ENCODE data around the gene TTC39A.

Gene TTC39A

DNA sequence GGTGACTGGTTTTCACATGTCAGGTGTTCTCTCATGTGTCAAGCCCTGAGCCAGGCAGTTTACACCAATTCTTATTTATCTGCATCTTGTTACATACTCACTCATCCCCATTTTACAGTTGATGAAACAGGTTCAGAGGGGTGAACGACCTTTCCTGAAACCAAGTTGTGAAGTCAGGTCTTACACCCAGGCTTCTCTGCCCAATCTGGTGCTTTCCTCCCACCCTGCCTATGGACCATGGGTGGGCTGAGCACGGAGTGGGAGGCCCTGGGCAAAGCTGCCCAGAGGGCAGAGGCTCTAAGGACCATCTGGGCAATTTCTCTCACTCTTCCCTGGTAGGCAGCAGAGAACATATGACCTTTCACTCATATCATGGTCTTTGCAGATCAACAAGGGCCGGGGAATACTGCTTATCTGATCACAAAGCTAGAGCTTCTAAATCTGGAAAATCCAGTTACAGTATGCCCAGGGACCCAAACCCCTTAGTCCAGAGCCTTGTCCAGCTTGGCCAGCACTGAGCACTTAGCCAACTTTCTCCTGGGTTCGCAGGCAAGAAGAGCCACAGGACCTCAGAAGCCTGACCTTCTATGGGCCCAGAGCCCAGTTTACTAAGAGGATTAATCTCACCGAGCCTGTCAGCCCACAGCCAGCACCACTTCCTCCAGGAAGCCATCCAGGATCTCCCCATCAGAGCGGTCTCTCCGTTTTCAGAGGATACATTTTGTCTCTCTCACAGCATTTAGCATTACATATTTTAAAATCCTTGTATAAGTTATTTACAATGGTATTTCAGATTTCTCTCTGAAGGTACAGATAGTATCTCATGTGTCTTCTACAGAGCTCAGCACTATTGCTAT lies 16.0 kb upstream of the TTC39A start:
- peaks cover 43% of the 10 kb centered on the region for H3K27me3 Mint-ChIP-seq
- no peak overlapping the region for H3K4me3 Mint-ChIP-seq
- peaks cover 6% of the 10 kb centered on the region for H3K36me3 Mint-ChIP-seq (ENCODE audit: insufficient read depth)
- H3K4me1 Mint-ChIP-seq, result no peaks in the 10 kb centered on the region
- DNase-seq (ENCODE audit: low spot score in 2 of 2) (no peak), ATAC-seq (replicated peaks; ENCODE audit: extremely low read depth, poor library complexity, severe bottlenecking) (no peak)
- no peaks in the 10 kb centered on the region for H3K9me3 Mint-ChIP-seq
- H3K27ac Mint-ChIP-seq (ENCODE audit: low read depth), result no peak overlapping the region

DNA sequence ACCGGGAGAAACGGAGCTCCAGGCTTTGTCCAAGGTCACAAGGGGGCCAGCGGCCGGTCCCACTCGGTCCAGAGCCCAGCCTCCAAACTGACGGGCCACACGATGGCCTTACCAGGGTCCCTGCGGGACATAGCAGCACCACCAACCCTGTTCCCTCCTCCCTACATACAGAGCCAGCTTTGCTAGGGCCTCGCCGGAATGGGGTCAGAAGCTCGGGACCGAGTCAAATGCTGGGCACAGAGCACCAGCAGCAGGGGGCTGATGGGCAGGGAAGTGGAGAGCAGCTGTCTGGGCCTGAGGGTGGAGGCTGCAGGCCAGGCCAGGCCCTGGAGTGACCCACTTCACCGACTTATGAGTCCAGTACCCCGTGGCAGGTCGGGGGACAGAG lies 14.9 kb upstream of the TTC39A start:
- H3K9me3 Mint-ChIP-seq, result no peaks in the 10 kb centered on the region
- H3K36me3 Mint-ChIP-seq (ENCODE audit: insufficient read depth), result peaks cover 6% of the 10 kb centered on the region
- H3K27me3 Mint-ChIP-seq, result peaks cover 43% of the 10 kb centered on the region
- ATAC-seq (replicated peaks; ENCODE audit: extremely low read depth, poor library complexity, severe bottlenecking) (no peak), DNase-seq (ENCODE audit: low spot score in 2 of 2) (no peak)
- H3K4me3 Mint-ChIP-seq, result no peak overlapping the region
- no peak overlapping the region for H3K27ac Mint-ChIP-seq (ENCODE audit: low read depth)
- H3K4me1 Mint-ChIP-seq, result no peaks in the 10 kb centered on the region

DNA sequence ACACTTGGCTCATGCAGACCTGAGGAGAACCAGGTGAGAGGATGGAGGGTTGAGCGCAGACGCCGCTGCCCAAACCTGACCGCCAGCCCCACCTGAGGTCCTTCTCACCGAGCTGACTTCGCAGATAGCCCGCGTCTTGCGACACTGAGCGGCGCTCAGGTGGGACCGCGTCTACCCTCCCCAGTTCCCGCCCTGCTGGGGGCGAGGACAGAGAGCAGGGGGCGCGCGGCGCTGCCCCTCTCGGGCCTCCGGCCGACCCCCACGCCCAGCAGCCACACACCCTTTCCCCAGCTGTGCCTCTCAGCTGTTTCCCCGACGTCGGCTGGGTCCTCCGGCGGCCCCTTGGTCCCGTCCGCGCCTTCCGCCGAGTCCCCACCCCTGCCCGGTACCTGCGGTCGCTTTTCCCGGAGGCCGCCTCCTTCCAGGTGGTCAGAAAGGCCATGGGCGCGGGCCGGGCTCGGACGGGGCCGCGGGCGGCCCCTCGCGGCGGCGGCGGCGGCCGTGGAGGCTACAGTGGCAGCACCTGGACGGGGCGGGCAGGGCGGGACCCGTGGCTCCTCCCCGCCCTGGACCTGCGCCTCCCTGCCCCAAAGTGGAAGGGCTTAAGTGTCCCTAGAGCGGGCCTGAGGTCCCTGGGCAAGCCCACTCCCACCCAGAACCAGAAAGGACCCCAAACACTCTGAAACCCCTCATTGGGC lies 14.4 kb upstream of the TTC39A start:
- Mint-ChIP-seq H3K27me3 (peaks cover 43% of the 10 kb centered on the region), H3K4me3 (no peak overlapping the region), H3K36me3 (ENCODE audit: insufficient read depth) (peaks cover 6% of the 10 kb centered on the region), H3K27ac (ENCODE audit: low read depth) (no peak overlapping the region), H3K4me1 (no peaks in the 10 kb centered on the region), H3K9me3 (no peaks in the 10 kb centered on the region)
- DNase-seq (ENCODE audit: low spot score in 2 of 2) (no peak), ATAC-seq (replicated peaks; ENCODE audit: extremely low read depth, poor library complexity, severe bottlenecking) (no peak)

DNA sequence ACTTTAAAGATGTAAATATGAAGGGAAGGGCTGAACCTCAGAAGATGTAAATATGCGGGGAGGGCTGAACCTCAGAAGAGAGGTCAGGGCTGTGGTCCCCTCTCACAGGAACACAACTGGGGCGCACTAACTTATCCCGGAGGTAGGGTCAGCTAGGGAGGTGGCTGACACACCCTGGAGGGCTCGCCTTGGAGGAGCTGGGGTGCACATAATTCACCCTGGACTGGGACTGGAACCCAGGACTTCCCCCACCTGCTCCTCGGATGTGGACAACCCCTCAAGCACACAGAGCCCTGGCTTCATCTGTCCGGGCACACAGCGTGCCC lies 13.9 kb upstream of the TTC39A start:
- Mint-ChIP-seq H3K4me1 (no peaks in the 10 kb centered on the region), H3K36me3 (ENCODE audit: insufficient read depth) (peaks cover 6% of the 10 kb centered on the region), H3K27ac (ENCODE audit: low read depth) (no peak overlapping the region), H3K9me3 (no peaks in the 10 kb centered on the region), H3K27me3 (peaks cover 45% of the 10 kb centered on the region), H3K4me3 (no peak overlapping the region)
- DNase-seq (ENCODE audit: low spot score in 2 of 2) (no peak), ATAC-seq (replicated peaks; ENCODE audit: extremely low read depth, poor library complexity, severe bottlenecking) (no peak)

DNA sequence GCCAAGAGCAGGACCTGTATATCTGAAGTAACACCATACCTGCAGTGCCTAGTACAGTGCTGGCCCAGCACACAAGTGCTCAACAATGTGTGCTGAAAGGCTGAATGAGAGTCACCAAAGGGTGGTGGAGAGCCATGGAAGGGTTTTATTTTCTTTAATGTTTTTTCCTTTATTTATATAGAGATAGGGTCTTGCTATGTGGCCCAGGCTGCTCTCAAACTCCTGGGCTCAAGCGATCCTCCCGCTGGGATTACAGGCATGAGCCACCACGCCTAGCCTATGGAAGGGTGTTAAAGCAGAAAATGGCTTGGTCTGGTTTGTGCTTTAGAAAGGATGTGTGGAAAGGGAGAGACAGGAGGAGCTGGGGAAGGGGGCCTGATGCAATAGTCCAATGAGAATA lies 13.3 kb upstream of the TTC39A start:
- DNase-seq (ENCODE audit: low spot score in 2 of 2), result no peak
- no peaks in the 10 kb centered on the region for H3K9me3 Mint-ChIP-seq
- no peak overlapping the region for H3K4me3 Mint-ChIP-seq
- ATAC-seq (replicated peaks; ENCODE audit: extremely low read depth, poor library complexity, severe bottlenecking), result no peak
- no peak overlapping the region for H3K27ac Mint-ChIP-seq (ENCODE audit: low read depth)
- H3K27me3 Mint-ChIP-seq, result peaks cover 51% of the 10 kb centered on the region
- peaks cover 6% of the 10 kb centered on the region for H3K36me3 Mint-ChIP-seq (ENCODE audit: insufficient read depth)
- H3K4me1 Mint-ChIP-seq, result no peaks in the 10 kb centered on the region

DNA sequence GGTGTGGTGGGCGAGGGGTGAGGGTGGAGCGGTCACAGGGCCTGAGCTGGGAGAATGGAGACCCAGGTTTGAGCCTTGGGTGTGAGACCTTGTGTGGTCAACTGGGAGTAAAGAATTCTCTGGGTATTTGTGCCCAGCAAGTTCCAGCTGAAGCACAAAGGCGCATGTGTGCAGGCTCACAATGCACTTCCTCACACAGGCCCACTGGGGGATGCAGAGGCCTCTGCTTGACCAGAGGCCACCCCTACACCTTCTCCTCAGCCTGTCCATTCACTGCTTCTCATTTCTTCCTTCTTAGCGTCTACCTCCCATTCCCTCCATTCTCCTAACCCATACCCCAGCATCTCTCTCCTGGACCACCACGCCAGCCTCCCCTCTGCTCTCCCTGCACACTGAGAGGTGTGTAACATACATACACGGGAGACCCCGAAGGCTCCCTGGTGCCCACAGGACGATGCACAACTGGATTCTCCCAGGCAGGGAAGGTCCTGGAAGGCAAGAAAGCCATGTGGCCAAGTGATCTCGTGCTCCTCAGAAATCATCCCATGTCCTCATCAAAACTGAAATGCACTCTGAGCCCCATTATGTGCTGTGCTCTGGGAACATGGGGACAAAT lies 12.3 kb upstream of the TTC39A start:
- no peak overlapping the region for H3K27ac Mint-ChIP-seq (ENCODE audit: low read depth)
- H3K27me3 Mint-ChIP-seq, result peaks cover 61% of the 10 kb centered on the region
- DNase-seq (ENCODE audit: low spot score in 2 of 2), result no peak
- H3K36me3 Mint-ChIP-seq (ENCODE audit: insufficient read depth), result peaks cover 6% of the 10 kb centered on the region
- no peaks in the 10 kb centered on the region for H3K9me3 Mint-ChIP-seq
- H3K4me3 Mint-ChIP-seq, result no peak overlapping the region
- no peak for ATAC-seq (replicated peaks; ENCODE audit: extremely low read depth, poor library complexity, severe bottlenecking)
- H3K4me1 Mint-ChIP-seq, result no peaks in the 10 kb centered on the region

DNA sequence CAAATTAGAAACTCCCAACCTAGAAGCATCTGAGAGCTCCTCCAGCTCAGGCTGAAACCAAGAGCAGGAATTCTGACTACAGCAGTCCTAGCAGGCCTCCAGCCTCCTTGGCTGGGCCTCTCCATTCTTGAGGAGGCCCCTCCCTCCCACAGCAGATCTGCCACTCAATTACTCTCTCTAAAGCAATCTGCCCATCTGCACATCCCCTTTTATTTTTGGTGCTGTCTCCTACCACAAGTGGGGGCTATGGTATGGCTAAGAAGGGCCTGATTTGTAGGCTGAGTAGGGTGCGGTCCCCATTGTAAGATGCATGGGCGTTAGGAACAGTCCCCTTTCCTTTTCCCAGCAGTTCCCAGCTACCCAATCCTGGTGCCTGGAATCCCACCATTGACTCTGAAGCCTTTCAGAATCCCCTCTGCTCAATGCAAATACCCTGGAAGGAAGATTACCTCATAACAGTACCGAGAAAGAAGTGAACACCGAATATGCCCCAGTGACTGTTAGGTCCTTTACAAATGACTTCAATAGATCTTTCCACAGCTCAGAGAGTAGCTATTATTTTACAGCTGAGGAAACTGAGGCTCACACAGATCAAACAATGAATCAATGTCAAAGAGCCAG lies 11.6 kb upstream of the TTC39A start:
- Mint-ChIP-seq H3K9me3 (no peaks in the 10 kb centered on the region), H3K4me1 (no peaks in the 10 kb centered on the region), H3K36me3 (ENCODE audit: insufficient read depth) (peaks cover 6% of the 10 kb centered on the region), H3K27me3 (peaks cover 62% of the 10 kb centered on the region), H3K4me3 (no peak overlapping the region), H3K27ac (ENCODE audit: low read depth) (no peak overlapping the region)
- no peak for ATAC-seq (replicated peaks; ENCODE audit: extremely low read depth, poor library complexity, severe bottlenecking)
- DNase-seq (ENCODE audit: low spot score in 2 of 2), result no peak

DNA sequence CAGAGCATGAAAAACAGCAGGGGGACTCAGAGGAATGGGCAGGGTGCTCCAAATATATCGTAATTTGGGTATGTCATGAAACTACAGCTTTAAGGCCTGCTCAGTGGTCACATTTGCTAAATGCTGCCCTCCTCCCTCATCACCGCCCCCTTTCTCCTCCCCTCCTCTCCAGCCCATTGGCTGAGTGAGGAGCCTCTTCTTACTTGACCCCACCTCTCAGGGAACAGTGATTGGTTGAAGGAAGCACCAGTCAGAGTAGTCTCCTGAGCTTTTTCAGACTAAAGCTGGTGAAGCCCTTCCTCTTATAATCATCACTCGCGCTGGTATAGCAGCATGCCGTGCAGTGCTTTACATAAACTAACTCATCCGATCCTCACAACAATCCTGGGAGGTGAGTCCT lies 10.0 kb upstream of the TTC39A start:
- ATAC-seq (replicated peaks; ENCODE audit: extremely low read depth, poor library complexity, severe bottlenecking), result no peak

DNA sequence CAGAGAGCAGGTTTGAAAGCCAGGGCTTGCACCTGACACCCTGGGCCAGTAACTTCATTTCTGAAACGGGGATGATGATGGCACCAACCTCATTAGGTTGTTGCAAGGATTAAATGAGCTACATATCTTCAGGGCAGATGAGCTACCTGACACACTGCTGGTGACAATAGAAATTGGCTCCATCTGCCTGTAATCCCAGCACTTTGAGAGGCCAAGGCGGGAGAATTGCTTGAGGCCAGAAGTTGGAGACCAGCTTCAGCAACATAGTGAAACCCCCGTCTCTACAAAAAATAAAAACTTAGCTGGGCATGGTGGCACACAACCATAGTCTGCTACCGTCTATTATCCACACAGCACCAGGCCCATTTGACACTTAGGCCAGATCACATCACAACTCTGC lies 6.3 kb upstream of the TTC39A start:
- Mint-ChIP-seq H3K4me3 (no peak overlapping the region), H3K27ac (ENCODE audit: low read depth) (no peak overlapping the region), H3K36me3 (ENCODE audit: insufficient read depth) (no peaks in the 10 kb centered on the region), H3K9me3 (no peaks in the 10 kb centered on the region), H3K27me3 (peaks cover 26% of the 10 kb centered on the region), H3K4me1 (no peaks in the 10 kb centered on the region)
- ATAC-seq (replicated peaks; ENCODE audit: extremely low read depth, poor library complexity, severe bottlenecking) (no peak), DNase-seq (ENCODE audit: low spot score in 2 of 2) (no peak)

More for the DNA sequence above, 10.0 kb upstream of the TTC39A start:
- Mint-ChIP-seq H3K4me1 (no peaks in the 10 kb centered on the region), H3K27me3 (peaks cover 51% of the 10 kb centered on the region), H3K4me3 (no peak overlapping the region), H3K27ac (ENCODE audit: low read depth) (no peak overlapping the region), H3K9me3 (no peaks in the 10 kb centered on the region), H3K36me3 (ENCODE audit: insufficient read depth) (peaks cover 4% of the 10 kb centered on the region)
- DNase-seq (ENCODE audit: low spot score in 2 of 2), result no peak

DNA sequence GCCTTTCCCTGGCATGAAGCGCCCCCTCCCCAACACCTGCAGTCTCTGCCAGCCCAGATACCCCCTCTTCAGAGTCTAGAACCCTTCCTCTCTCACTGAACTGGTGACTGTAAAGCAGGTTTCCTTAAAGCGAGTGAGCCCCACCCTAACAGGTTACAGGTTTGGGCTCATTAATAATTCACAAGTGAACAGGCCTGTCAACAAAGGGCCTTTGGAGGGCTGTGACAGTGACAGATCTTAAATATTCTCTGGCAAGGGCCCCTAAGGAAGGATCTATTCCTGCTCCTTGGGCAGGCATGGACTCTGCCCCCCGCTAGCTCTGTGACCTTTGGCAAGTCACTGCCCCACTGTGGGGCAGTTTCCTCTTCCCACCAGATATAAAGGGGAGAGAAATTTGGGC lies 5.6 kb upstream of the TTC39A start:
- ATAC-seq (replicated peaks; ENCODE audit: extremely low read depth, poor library complexity, severe bottlenecking) (no peak), DNase-seq (ENCODE audit: low spot score in 2 of 2) (no peak)
- no peak overlapping the region for H3K4me3 Mint-ChIP-seq
- no peaks in the 10 kb centered on the region for H3K9me3 Mint-ChIP-seq
- H3K27me3 Mint-ChIP-seq, result peaks cover 31% of the 10 kb centered on the region
- H3K27ac Mint-ChIP-seq (ENCODE audit: low read depth), result no peak overlapping the region
- peaks cover 4% of the 10 kb centered on the region for H3K4me1 Mint-ChIP-seq
- H3K36me3 Mint-ChIP-seq (ENCODE audit: insufficient read depth), result peaks cover 2% of the 10 kb centered on the region

DNA sequence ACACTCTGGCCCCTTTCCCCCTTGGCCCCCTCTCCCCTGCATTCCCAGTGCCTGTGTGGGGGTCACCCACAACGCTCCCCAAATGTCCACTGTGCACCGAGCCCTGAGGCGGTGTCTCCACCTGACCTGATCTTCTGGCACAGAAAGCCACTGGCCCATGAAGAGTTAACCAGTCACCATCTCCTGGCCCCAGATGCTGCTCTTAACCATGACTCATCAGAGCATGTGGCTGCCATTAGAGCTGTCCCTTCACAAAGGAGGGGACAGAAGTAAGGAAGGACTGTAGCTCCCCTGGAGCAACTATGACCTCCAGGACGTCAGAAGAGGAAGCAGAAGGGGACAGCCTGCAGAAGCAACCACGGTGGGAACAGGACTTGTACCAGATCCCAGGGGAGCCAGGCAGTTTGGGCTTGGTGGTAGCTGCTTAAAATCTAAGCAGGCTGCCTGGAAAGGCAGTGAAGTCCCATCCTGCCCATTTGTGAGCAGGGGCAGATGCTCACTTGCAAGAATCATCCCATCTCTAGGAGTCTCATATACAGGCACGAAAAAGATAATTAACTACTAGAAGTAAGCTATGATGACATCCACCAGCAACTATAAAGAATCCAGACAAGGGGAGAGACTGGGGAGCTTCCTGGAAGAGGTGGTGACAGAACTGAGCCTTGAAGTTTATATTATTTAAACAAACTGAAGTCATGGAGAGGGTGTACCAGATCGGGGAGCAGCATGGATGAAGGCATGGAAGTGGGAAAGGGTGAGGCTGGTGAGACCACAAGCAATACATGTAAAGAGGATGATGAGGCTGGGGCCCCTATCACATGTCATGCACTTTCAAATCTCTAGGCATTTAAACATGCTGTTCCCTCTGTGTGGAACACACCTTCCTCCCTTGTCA lies 1.1 kb upstream of the TTC39A start:
- H3K9me3 Mint-ChIP-seq, result no peaks in the 10 kb centered on the region
- peaks cover 38% of the 10 kb centered on the region for H3K27me3 Mint-ChIP-seq
- DNase-seq (ENCODE audit: low spot score in 2 of 2) (no peak), ATAC-seq (replicated peaks; ENCODE audit: extremely low read depth, poor library complexity, severe bottlenecking) (no peak)
- H3K4me1 Mint-ChIP-seq, result peaks cover 9% of the 10 kb centered on the region
- no peak overlapping the region for H3K27ac Mint-ChIP-seq (ENCODE audit: low read depth)
- H3K4me3 Mint-ChIP-seq, result peak overlapping the region; percentile 74
- peaks cover 2% of the 10 kb centered on the region for H3K36me3 Mint-ChIP-seq (ENCODE audit: insufficient read depth)
